ENCODE data around the gene FOXC1. TPM values are rescaled to one million over a fixed set of nuclear protein-coding genes. Genes with fewer than 3 reads are reported as not detected.

FOXC1 gene
- total and polyA plus RNA-seq, 2 donors (not counting 1 experiment from before 2014, with no cell fraction given) = 0.04 to 0.52 TPM

- Histone ChIP-seq H3K79me2 (ENCODE audit: control insufficient read depth, insufficient read depth, low read length) (no peaks in the 10 kb centered on the region), H3K4me3 (ENCODE audit: control extremely low read depth in 1 of 5, extremely low read depth in 1 of 5, insufficient read depth in 1 of 5, low read depth in 2 of 5, low read length in 4 of 5) (no peak overlapping the region), H2AFZ (ENCODE audit: insufficient read depth, low read depth, low read length, poor library complexity, severe bottlenecking) (no peak overlapping the region), H3K27ac (ENCODE audit: low read length in 2 of 2) (no peak overlapping the region), H3K4me2 (replicated peaks; ENCODE audit: low read depth, low read length, poor library complexity, severe bottlenecking) (no peak overlapping the region), H3K27me3 (replicated peaks in 1 of 4; ENCODE audit: control extremely low read depth in 1 of 4, control insufficient read depth in 3 of 4, insufficient read depth in 4 of 4, low read length in 3 of 4) (peaks cover 0 to 34% (median 20%) of the 10 kb centered on the region in 4 experiments), H4K20me1 (ENCODE audit: control insufficient read depth, insufficient read depth, low read length, poor library complexity, severe bottlenecking) (no peaks in the 10 kb centered on the region), H3K9me3 (ENCODE audit: control extremely low read depth in 1 of 3, control insufficient read depth in 2 of 3, insufficient read depth in 1 of 3, low read length in 2 of 3) (no peaks in the 10 kb centered on the region), H3K9ac (ENCODE audit: low read length) (no peak overlapping the region), H3K36me3 (replicated peaks in 1 of 2; ENCODE audit: control extremely low read depth in 1 of 2, control insufficient read depth in 1 of 2, extremely low read depth in 1 of 2, insufficient read depth in 2 of 2, low read length in 1 of 2) (no peaks in the 10 kb centered on the region), H3K4me1 (ENCODE audit: control insufficient read depth in 2 of 2, insufficient read depth in 2 of 2, low read length in 2 of 2) (peaks cover 0 to 3% of the 10 kb centered on the region in 2 donors)
- Mint-ChIP-seq H3K27me3 (peaks cover 42% of the 10 kb centered on the region), H3K4me1 (peaks cover 2% of the 10 kb centered on the region), H3K27ac (no peak overlapping the region), H3K4me3 (no peak overlapping the region), H3K9me3 (ENCODE audit: insufficient read depth) (no peaks in the 10 kb centered on the region)
- DNase-seq (no peak), ATAC-seq (ENCODE audit: low read depth) (no peak)
- POLR2A ChIA-PET = no interaction called here
- no peak for TF ChIP-seq CTCF (IDR thresholded peaks at IDR 0.05)
- TF ChIP-seq EZH2 (IDR thresholded peaks at IDR 0.05; ENCODE audit: borderline replicate concordance, insufficient read depth, low read depth, low read length, poor library complexity, severe bottlenecking) = no peak
- WGBS (ENCODE audit: insufficient coverage) = 100% methylated on average over 1 of the region's 4 CpGs
- CTCF ChIA-PET = no interaction called here
- intact Hi-C loops (cut with micrococcal nuclease) = no loop called here
These were observed 21.5 kb downstream of the FOXC1 start for GRCh38 chr6:1631251-1631650.

GRCh38 chr6:1633366-1634021 is 23.8 kb downstream of the FOXC1 start:
- H3K9ac ChIP-seq (ENCODE audit: low read length) = no peak overlapping the region
- no peak overlapping the region for H3K27ac Mint-ChIP-seq
- H3K9me3 ChIP-seq (ENCODE audit: control extremely low read depth in 1 of 3, control insufficient read depth in 2 of 3, insufficient read depth in 1 of 3, low read length in 2 of 3) = no peaks in the 10 kb centered on the region
- H3K4me3 ChIP-seq (ENCODE audit: control extremely low read depth in 1 of 5, extremely low read depth in 1 of 5, insufficient read depth in 1 of 5, low read depth in 2 of 5, low read length in 4 of 5) = no peak overlapping the region
- no peaks in the 10 kb centered on the region for H3K79me2 ChIP-seq (ENCODE audit: control insufficient read depth, insufficient read depth, low read length)
- ChIA-PET POLR2A (no interaction called here), CTCF (no interaction called here)
- no peak for TF ChIP-seq EZH2 (IDR thresholded peaks at IDR 0.05; ENCODE audit: borderline replicate concordance, insufficient read depth, low read depth, low read length, poor library complexity, severe bottlenecking)
- no peak for TF ChIP-seq CTCF (IDR thresholded peaks at IDR 0.05)
- no peak overlapping the region for H3K4me2 ChIP-seq (replicated peaks; ENCODE audit: low read depth, low read length, poor library complexity, severe bottlenecking)
- H3K4me1 ChIP-seq (ENCODE audit: control insufficient read depth in 2 of 2, insufficient read depth in 2 of 2, low read length in 2 of 2) = peaks cover 5 to 15% of the 10 kb centered on the region in 2 donors
- no peaks in the 10 kb centered on the region for H4K20me1 ChIP-seq (ENCODE audit: control insufficient read depth, insufficient read depth, low read length, poor library complexity, severe bottlenecking)
- H3K4me1 Mint-ChIP-seq = peaks cover 10% of the 10 kb centered on the region
- no peaks in the 10 kb centered on the region for H3K36me3 ChIP-seq (replicated peaks in 1 of 2; ENCODE audit: control extremely low read depth in 1 of 2, control insufficient read depth in 1 of 2, extremely low read depth in 1 of 2, insufficient read depth in 2 of 2, low read length in 1 of 2)
- H2AFZ ChIP-seq (ENCODE audit: insufficient read depth, low read depth, low read length, poor library complexity, severe bottlenecking) = no peak overlapping the region
- ATAC-seq (ENCODE audit: low read depth) = no peak
- no peaks in the 10 kb centered on the region for H3K9me3 Mint-ChIP-seq (ENCODE audit: insufficient read depth)
- H3K27me3 ChIP-seq (replicated peaks in 1 of 4; ENCODE audit: control extremely low read depth in 1 of 4, control insufficient read depth in 3 of 4, insufficient read depth in 4 of 4, low read length in 3 of 4) = peaks cover 0 to 18% (median 4%) of the 10 kb centered on the region in 4 experiments
- peaks cover 22% of the 10 kb centered on the region for H3K27me3 Mint-ChIP-seq
- no peak overlapping the region for H3K27ac ChIP-seq (ENCODE audit: low read length in 2 of 2)
- DNase-seq = no peak
- WGBS (ENCODE audit: insufficient coverage) = 97% methylated on average over 14 of the region's 16 CpGs
- intact Hi-C loops (cut with micrococcal nuclease) = no loop called here
- no peak overlapping the region for H3K4me3 Mint-ChIP-seq

All from B cell (primary cell).